ENCODE data around the gene BRI3. TPM values are rescaled to one million over a fixed set of nuclear protein-coding genes. Genes with fewer than 3 reads are reported as not detected.

Gene BRI3
- total RNA-seq, 2 experiments from 2014 or later = 68.0 to 76.5 TPM

GRCh38 chr7:98249106-98249505, 32.4 kb upstream of the BRI3 start:
- Histone ChIP-seq H3K9me3 (ENCODE audit: control insufficient read depth in 1 of 2, insufficient read depth in 1 of 2, low read length in 2 of 2) (no peaks in the 10 kb centered on the region), H3K4me1 (ENCODE audit: insufficient read depth, low read length) (peaks cover 77% of the 10 kb centered on the region), H3K27ac (ENCODE audit: low read depth in 1 of 2, low read length in 2 of 2) (peak overlapping the region; percentile 85 to 93), H3K27me3 (ENCODE audit: control insufficient read depth in 1 of 2, insufficient read depth in 2 of 2, low read length in 2 of 2) (no peaks in the 10 kb centered on the region), H3K36me3 (ENCODE audit: insufficient read depth, low read length) (peaks cover 33% of the 10 kb centered on the region), H3K4me3 (ENCODE audit: low read length) (no peak overlapping the region)
- CTCF ChIA-PET = interaction anchor here (0.6 kb wide), 1 partner anchor 32 kb away, joined by 3 read pairs; no protein-coding TSS in a partner anchor
- no peak for TF ChIP-seq CTCF (IDR thresholded peaks at IDR 0.05)
- Mint-ChIP-seq H3K27ac (peak overlapping the region; percentile 98), H3K27me3 (no peaks in the 10 kb centered on the region), H3K4me1 (ENCODE audit: low read depth) (peaks cover 58% of the 10 kb centered on the region), H3K4me3 (peak overlapping the region; percentile 84), H3K36me3 (ENCODE audit: low read depth) (peaks cover 65% of the 10 kb centered on the region), H3K9me3 (no peaks in the 10 kb centered on the region)
- POLR2A ChIA-PET = interaction anchor here (2.7 to 5.0 kb wide), 3 partner anchors 32 to 1310 kb away, joined by 6 to 65 read pairs (median 62); partner anchors contain the start of genes BRI3 and ZNF655
- DNase-seq = peak in 4 of 14 experiments; percentile 12 to 47 (median 36)
- ATAC-seq (ENCODE audit: poor library complexity) = no peak
- intact Hi-C loops (cut with DNase I, micrococcal nuclease) = no loop called here

- H3K27ac Mint-ChIP-seq = peak overlapping the region; percentile 98
- peaks cover 16% of the 10 kb centered on the region for H3K36me3 ChIP-seq (ENCODE audit: insufficient read depth, low read length)
- peaks cover 60% of the 10 kb centered on the region for H3K36me3 Mint-ChIP-seq (ENCODE audit: low read depth)
- peak overlapping the region; percentile 85 to 93 for H3K27ac ChIP-seq (ENCODE audit: low read depth in 1 of 2, low read length in 2 of 2)
- ATAC-seq (ENCODE audit: poor library complexity) = peak; percentile 39
- H3K27me3 Mint-ChIP-seq = no peaks in the 10 kb centered on the region
- no peak for TF ChIP-seq CTCF (IDR thresholded peaks at IDR 0.05)
- DNase-seq = peak; percentile 17 to 81 (median 43)
- POLR2A ChIA-PET = interaction anchor here (0.6 to 5.0 kb wide), 21 partner anchors 11 to 1308 kb away, joined by 3 to 65 read pairs (median 4); partner anchors contain the start of genes BAIAP2L1, BHLHA15, BRI3 and SDHAF3
- no peaks in the 10 kb centered on the region for H3K27me3 ChIP-seq (ENCODE audit: control insufficient read depth in 1 of 2, insufficient read depth in 2 of 2, low read length in 2 of 2)
- intact Hi-C loops (cut with DNase I, micrococcal nuclease) = loop anchor here (1.0 to 10.0 kb wide), 8 partner anchors 30 to 1136 kb away; partner anchors contain the start of genes BHLHA15 (in 1 of the 2), BRI3 (in 1 of the 2), LMTK2 (in 1 of the 2) and SDHAF3 (in 1 of the 2)
- H3K9me3 ChIP-seq (ENCODE audit: control insufficient read depth in 1 of 2, insufficient read depth in 1 of 2, low read length in 2 of 2) = no peaks in the 10 kb centered on the region
- peak overlapping the region; percentile 90 for H3K4me3 ChIP-seq (ENCODE audit: low read length)
- H3K4me3 Mint-ChIP-seq = peak overlapping the region; percentile 94
- H3K4me1 ChIP-seq (ENCODE audit: insufficient read depth, low read length) = peaks cover 71% of the 10 kb centered on the region
- CTCF ChIA-PET = no interaction called here
- H3K9me3 Mint-ChIP-seq = no peaks in the 10 kb centered on the region
- H3K4me1 Mint-ChIP-seq (ENCODE audit: low read depth) = peaks cover 63% of the 10 kb centered on the region
Measured at GRCh38 chr7:98250789-98251188, 30.7 kb upstream of the BRI3 start.

GRCh38 chr7:98251231-98251600, 30.3 kb upstream of the BRI3 start:
- Mint-ChIP-seq H3K9me3 (no peaks in the 10 kb centered on the region), H3K36me3 (ENCODE audit: low read depth) (peaks cover 61% of the 10 kb centered on the region), H3K4me1 (ENCODE audit: low read depth) (peaks cover 64% of the 10 kb centered on the region), H3K27ac (peak overlapping the region; percentile 98), H3K27me3 (no peaks in the 10 kb centered on the region), H3K4me3 (peak overlapping the region; percentile 94)
- H3K4me1 ChIP-seq (ENCODE audit: insufficient read depth, low read length) = peaks cover 68% of the 10 kb centered on the region
- H3K27me3 ChIP-seq (ENCODE audit: control insufficient read depth in 1 of 2, insufficient read depth in 2 of 2, low read length in 2 of 2) = no peaks in the 10 kb centered on the region
- TF ChIP-seq CTCF (IDR thresholded peaks at IDR 0.05) = no peak
- ATAC-seq (ENCODE audit: poor library complexity) = peak; percentile 75
- intact Hi-C loops (cut with DNase I, micrococcal nuclease) = loop anchor here (1.0 to 10.0 kb wide), 8 partner anchors 29 to 1136 kb away; partner anchors contain the start of genes BHLHA15 (in 1 of the 2), BRI3 (in 1 of the 2), LMTK2 (in 1 of the 2) and SDHAF3 (in 1 of the 2)
- H3K4me3 ChIP-seq (ENCODE audit: low read length) = peak overlapping the region; percentile 90
- H3K27ac ChIP-seq (ENCODE audit: low read depth in 1 of 2, low read length in 2 of 2) = peak overlapping the region; percentile 85 to 93
- POLR2A ChIA-PET = interaction anchor here (0.6 to 5.0 kb wide), 20 partner anchors 11 to 1307 kb away, joined by 3 to 65 read pairs (median 4); partner anchors contain the start of genes BAIAP2L1, BHLHA15, BRI3 and SDHAF3
- CTCF ChIA-PET = no interaction called here
- H3K9me3 ChIP-seq (ENCODE audit: control insufficient read depth in 1 of 2, insufficient read depth in 1 of 2, low read length in 2 of 2) = no peaks in the 10 kb centered on the region
- peak; percentile 31 to 86 (median 48) for DNase-seq
- H3K36me3 ChIP-seq (ENCODE audit: insufficient read depth, low read length) = peaks cover 17% of the 10 kb centered on the region
